GM12878 (cell line): ENCODE data around the gene ZDHHC19. TPM values are rescaled to one million over a fixed set of nuclear protein-coding genes. Genes with fewer than 3 reads are reported as not detected.
A peak's percentile ranks its signal among the peaks of the same experiment; 100 is the strongest.
"Not testable (repeated sequence)": the region's sequence is repeated elsewhere in the genome, so short reads cannot be mapped to it uniquely, and the experiment has no call there.

Experiments
- ATAC-seq: fragments of 200-7000 bp; cut with Tn5 transposase; 3 replicates; pipeline ENCODE4 v1.9.1; 2020; ENCODE audit warnings: mild to moderate bottlenecking, moderate library complexity
- BruUV-seq: library from RNA; stranded (reverse); fragments of 400-500 nt; replicated peaks from 2 replicates; lab custom pipeline; 2021; lab: Mats Ljungman, UMichigan
- CTCF ChIA-PET: fragments of 300-600 bp; sonication (Branson Sonifier 250); formaldehyde crosslinking; extraction: SDS; loops from one replicate; lab custom pipeline; 2021; ENCODE audit warnings: inconsistent platforms; lab: Yijun Ruan, JAX
- POLR2A ChIA-PET: fragments of 350-600 bp; formaldehyde crosslinking; extraction: SDS; loops from one replicate; lab custom pipeline; 2021; ENCODE audit warnings: inconsistent platforms; lab: Charles Lee
- RAD21 ChIA-PET: fragments of 300-600 bp; sonication (Branson Sonifier 250); formaldehyde crosslinking; loops from one replicate; lab custom pipeline; 2023; ENCODE audit warnings: antibody characterized with exemption; ENCODE audit not compliant: unreplicated experiment; lab: Charles Lee
- SMC1A ChIA-PET: fragments of 300-600 bp; sonication (Branson Sonifier 250); formaldehyde crosslinking; loops from one replicate; lab custom pipeline; 2023; ENCODE audit not compliant: unreplicated experiment, uncharacterized antibody; lab: Charles Lee
- DNase-seq: peaks from one replicate; pipeline ENCODE4 v3.0.0-alpha.2; 2011; ENCODE audit warnings: low read depth, low spot score
- FAIRE-seq: peaks from 3 replicates; lab custom pipeline; 2011; peaks lifted over from hg19 to GRCh38; lab: Jason Lieb, UNC
- H2AFZ ChIP-seq: 2 replicates; pipeline ENCODE4 v1.6.0; 2011; ENCODE audit warnings: low read depth, low read length, control low read depth; ENCODE audit not compliant: control insufficient read depth
- H3K27ac ChIP-seq: 2 replicates; pipeline ENCODE4 v1.5.1; 2011; ENCODE audit warnings: control low read depth; ENCODE audit not compliant: control insufficient read depth, insufficient read depth
- H3K27me3 ChIP-seq, 2 experiments: replicated peaks in 1 of 2; 2 replicates each; pipeline versions ENCODE4 v1.6.0 to v1.6.1; 2011; ENCODE audit warnings: low read length in 1 of 2; ENCODE audit not compliant: control insufficient read depth in 2 of 2, insufficient read depth in 2 of 2
- H3K36me3 ChIP-seq, 2 experiments: 2 replicates each; pipeline ENCODE4 v1.5.1; 2011; ENCODE audit warnings: low read length in 1 of 2; ENCODE audit not compliant: control insufficient read depth in 2 of 2, insufficient read depth in 2 of 2
- H3K4me1 ChIP-seq: 2 replicates; pipeline ENCODE4 v1.6.1; 2011; ENCODE audit warnings: mild to moderate bottlenecking, low read length, moderate library complexity, mixed read lengths; ENCODE audit not compliant: control insufficient read depth, insufficient read depth
- H3K4me2 ChIP-seq: 2 replicates; pipeline ENCODE4 v1.6.0; 2011; ENCODE audit warnings: control low read depth; ENCODE audit not compliant: control insufficient read depth, insufficient read depth
- H3K4me3 ChIP-seq: fragments of 200-600 bp; sonication (generic); 2 replicates; pipeline ENCODE4 v1.5.1; 2016
- H3K79me2 ChIP-seq: 2 replicates; pipeline ENCODE4 v1.6.0; 2011; ENCODE audit warnings: low read length; ENCODE audit not compliant: control insufficient read depth, insufficient read depth
- H3K9ac ChIP-seq: 2 replicates; pipeline ENCODE4 v1.8.0; 2011; ENCODE audit warnings: low read length, control low read depth, mixed read lengths; ENCODE audit not compliant: control insufficient read depth, insufficient read depth
- H3K9me3 ChIP-seq: replicated peaks from 3 replicates; pipeline ENCODE4 v1.5.1; 2011; ENCODE audit warnings: mild to moderate bottlenecking, low read length; ENCODE audit not compliant: control insufficient read depth, insufficient read depth
- H4K20me1 ChIP-seq: 2 replicates; pipeline ENCODE4 v1.6.0; 2011; ENCODE audit not compliant: control insufficient read depth, insufficient read depth
- CREM ChIP-seq: IDR thresholded peaks from 2 replicates; pipeline ENCODE4 v1.6.1; 2014; ENCODE audit warnings: antibody characterized with exemption, low read depth
- HDGF ChIP-seq: fragments of 450-650 bp; IDR thresholded peaks from 2 replicates; pipeline ENCODE4 v1.6.1; 2016; ENCODE audit warnings: antibody characterized with exemption
- WGBS: methylation state at CpG from one replicate; pipeline ENCODE4 v1.1.6; 2016; ENCODE audit warnings: low lambda C conversion rate; ENCODE audit not compliant: insufficient replicate concordance, insufficient coverage; ENCODE audit errors: missing lambda C conversion rate; 5-methylcytosine and 5-hydroxymethylcytosine counted together
- in situ Hi-C: fragments of 300-500 bp; cut with MboI; formaldehyde crosslinking; loops from 9 replicates; pipeline ENCODE4 v1.14.3; 2018; ENCODE audit warnings: mixed read lengths
- intact Hi-C: fragments of 100-400 bp; cut with micrococcal nuclease; formaldehyde crosslinking; loops from one replicate; pipeline ENCODE4 v1.14.2; 2022; ENCODE audit not compliant: unreplicated experiment
- polyA plus RNA-seq, 11 experiments: library from polyadenylated mRNA; depleted of rRNA in 4 of 11; unstranded in 6 of 11; stranded (reverse) in 5 of 11; fragments of >200 nt; fragmentation: Nextera tagmentation in 4 of 11; fragmentation: Illumina TruSeq in 1 of 11; extraction: Ambion mirVana in 4 of 11; extraction: Trizol in 1 of 11; gene quantifications; 1 replicate in 1 of 11; 2 replicates in 10 of 11; pipeline versions ENCODE4 v1.2.1 to v1.2.3, GENCODE V29; 2011 to 2016; ENCODE audit warnings: inconsistent platforms in 2 of 11, missing spikeins in 2 of 11, low read depth in 1 of 11
- total RNA-seq, 4 experiments: library from RNA; depleted of rRNA in 3 of 4; stranded (reverse); fragments of >200 nt in 3 of 4; fragmentation: Illumina TruSeq in 1 of 4; extraction: Trizol in 1 of 4; gene quantifications; 2 replicates each; pipeline versions ENCODE4 v1.2.1 to v1.2.3, GENCODE V29; 2013 to 2021

ZDHHC19 gene
- total and polyA plus RNA-seq, 10 of the 15 experiments (the other 5 are each of a cell fraction or from before 2014, with no cell fraction given) = 0.26 TPM; not detected in 9

DNA sequence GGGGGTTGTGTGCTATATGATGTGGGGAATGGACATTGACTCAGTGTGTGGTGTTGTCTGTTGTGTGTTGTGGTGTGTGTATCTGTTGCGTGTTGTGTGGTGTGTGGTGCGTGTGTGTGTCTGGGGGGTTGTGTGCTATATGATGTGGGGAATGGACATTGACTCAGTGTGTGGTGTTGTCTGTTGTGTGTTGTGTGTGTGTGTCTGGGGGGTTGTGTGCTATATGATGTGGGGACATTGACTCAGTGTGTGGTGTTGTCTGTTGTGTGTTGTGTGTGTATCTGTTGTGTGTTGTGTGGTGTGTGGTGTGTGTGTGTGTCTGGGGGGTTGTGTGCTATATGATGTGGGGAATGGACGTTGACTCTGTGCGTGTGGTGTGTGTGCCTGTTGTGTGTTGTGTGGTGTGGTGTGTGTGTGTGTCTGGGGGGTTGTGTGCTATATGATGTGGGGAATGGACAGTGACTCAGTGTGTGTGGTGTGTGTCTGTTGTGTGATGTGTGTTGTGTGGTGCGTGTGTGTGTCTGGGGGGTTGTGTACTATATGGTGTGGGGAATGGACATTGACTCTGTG is 46.1 kb downstream of the ZDHHC19 start:
- CTCF ChIA-PET, FAIRE-seq, H3K4me3 ChIP-seq: not testable (repeated sequence)

DNA sequence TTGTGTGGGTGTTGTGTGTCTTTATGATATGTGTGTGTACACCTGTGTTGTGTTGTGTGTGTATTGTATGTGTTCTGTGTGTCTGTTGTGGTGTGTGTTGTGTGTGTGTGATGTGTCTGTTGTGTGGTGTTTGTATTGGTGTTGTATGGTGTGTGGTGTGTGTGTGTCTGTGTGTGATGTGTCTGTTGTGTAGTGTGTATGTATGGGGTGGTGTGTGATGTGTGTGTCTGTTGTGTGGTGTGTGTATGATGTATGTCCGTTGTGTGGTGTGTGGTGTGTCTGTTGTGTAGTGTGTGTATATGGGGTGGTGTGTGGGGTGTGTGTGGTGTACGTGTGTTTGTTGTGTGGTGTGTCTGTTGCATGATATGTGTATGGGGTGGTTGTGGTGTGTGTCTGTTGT is 46.6 kb downstream of the ZDHHC19 start:
- no peaks in the 10 kb centered on the region for H3K9me3 ChIP-seq
- in situ Hi-C loops = no loop called here
- peak; percentile 83; the same call in 1 of the 2 replicates for TF ChIP-seq HDGF
- TF ChIP-seq CREM = no peak
- TF ChIP-seq, all 136 proteins: peak for 1
- Histone ChIP-seq H3K79me2 (no peaks in the 10 kb centered on the region), H4K20me1 (no peaks in the 10 kb centered on the region), H3K4me3 (no peak overlapping the region), H3K27me3 (no peaks in the 10 kb centered on the region), H3K27ac (no peak overlapping the region), H3K4me1 (peaks cover 11% of the 10 kb centered on the region), H2AFZ (no peak overlapping the region), H3K9ac (no peak overlapping the region), H3K4me2 (no peak overlapping the region), H3K36me3 (no peaks in the 10 kb centered on the region)
- ChIA-PET RAD21 (no interaction called here), POLR2A (no interaction called here), SMC1A (no interaction called here), CTCF (no interaction called here)
- WGBS = 95% methylated on average over 2 of the region's 2 CpGs
- BruUV-seq = no TSS peak
- DNase-seq = no peak
- no peak for FAIRE-seq
- intact Hi-C loops = loop anchor here (5.0 kb wide), 1 partner anchor 47 kb away; no protein-coding TSS in a partner anchor
- ATAC-seq = no peak

More for the DNA sequence above, 46.1 kb downstream of the ZDHHC19 start:
- RAD21 ChIA-PET, H2AFZ ChIP-seq, BruUV-seq, ATAC-seq, DNase-seq, H3K79me2 ChIP-seq, H4K20me1 ChIP-seq, H3K9me3 ChIP-seq, H3K27me3 ChIP-seq, H3K9ac ChIP-seq, H3K36me3 ChIP-seq, in situ Hi-C loops, H3K4me2 ChIP-seq, POLR2A ChIA-PET, intact Hi-C loops, SMC1A ChIA-PET, H3K27ac ChIP-seq, H3K4me1 ChIP-seq: not testable (repeated sequence)
- peak; percentile 14; the same call in 1 of the 2 replicates for TF ChIP-seq HDGF
- WGBS = 54% methylated on average over 5 of the region's 5 CpGs
